H1 (cell line): ENCODE data around the gene CHCHD6. TPM values are rescaled to one million over a fixed set of nuclear protein-coding genes. Genes with fewer than 3 reads are reported as not detected.

ENCODE experiments used
- CTCF ChIA-PET: fragments of 300-600 bp; sonication (Branson Sonifier 250); formaldehyde crosslinking; loops from one replicate; lab custom pipeline; 2021; ENCODE audit not compliant: partially characterized antibody; lab: Charles Lee
- POLR2A ChIA-PET: fragments of 300-600 bp; sonication (Branson Sonifier 250); formaldehyde crosslinking; loops from one replicate; lab custom pipeline; 2021; ENCODE audit warnings: inconsistent platforms; ENCODE audit not compliant: partially characterized antibody; lab: Charles Lee
- DNase-seq, 2 experiments: peaks; one replicate each; pipeline versions ENCODE4 v3.0.0 to v3.0.0-alpha.2; 2010 to 2022; ENCODE audit warnings: low spot score in 2 of 2, low read depth in 1 of 2, mixed read lengths in 1 of 2
- FAIRE-seq: peaks from 2 replicates; lab custom pipeline; 2011; peaks lifted over from hg19 to GRCh38; lab: Jason Lieb, UNC
- H2AFZ ChIP-seq: 2 replicates; pipeline ENCODE4 v1.8.1; 2012; ENCODE audit warnings: low read length, inconsistent platforms
- H2AK5ac ChIP-seq: 2 replicates; pipeline ENCODE4 v1.6.1; 2013; ENCODE audit warnings: low read depth, low read length
- H2BK120ac ChIP-seq: replicated peaks from 2 replicates; pipeline ENCODE3; 2013; ENCODE audit warnings: low read depth, low read length, inconsistent platforms
- H2BK12ac ChIP-seq: 2 replicates; pipeline ENCODE4 v1.6.1; 2013; ENCODE audit warnings: low read depth, low read length
- H2BK15ac ChIP-seq: 2 replicates; pipeline ENCODE4 v1.6.1; 2013; ENCODE audit warnings: low read length
- H2BK20ac ChIP-seq: 2 replicates; pipeline ENCODE4 v1.6.1; 2013; ENCODE audit warnings: low read length
- H2BK5ac ChIP-seq: 2 replicates; pipeline ENCODE4 v1.6.1; 2013; ENCODE audit warnings: low read depth, low read length
- H3K14ac ChIP-seq: 2 replicates; pipeline ENCODE4 v1.6.1; 2013; ENCODE audit warnings: inconsistent platforms; ENCODE audit not compliant: insufficient read length
- H3K18ac ChIP-seq: 2 replicates; pipeline ENCODE4 v1.6.1; 2013; ENCODE audit warnings: low read length; ENCODE audit errors: extremely low read depth
- H3K23ac ChIP-seq: 2 replicates; pipeline ENCODE4 v1.6.1; 2013; ENCODE audit warnings: inconsistent platforms; ENCODE audit not compliant: insufficient read length
- H3K23me2 ChIP-seq: 2 replicates; pipeline ENCODE4 v1.6.1; 2013; ENCODE audit warnings: low read depth, low read length
- H3K27ac ChIP-seq: 2 replicates; pipeline ENCODE4 v1.6.1; 2011; ENCODE audit warnings: low read depth, low read length, inconsistent platforms
- H3K27me3 ChIP-seq, 4 experiments: replicated peaks in 1 of 4; 1 replicate in 1 of 4; 2 replicates in 3 of 4; pipeline versions ENCODE4 v1.6.1 to v1.8.1; 2011 to 2013; ENCODE audit warnings: low read length in 3 of 4, mild to moderate bottlenecking in 3 of 4, inconsistent platforms in 2 of 4, mixed read lengths in 2 of 4, moderate library complexity in 1 of 4; ENCODE audit not compliant: control insufficient read depth in 3 of 4, insufficient read depth in 3 of 4; ENCODE audit errors: extremely low read depth in 1 of 4
- H3K36me3 ChIP-seq, 4 experiments: 2 replicates each; pipeline versions ENCODE4 v1.6.1 to v1.8.1; 2011 to 2013; ENCODE audit warnings: mild to moderate bottlenecking in 4 of 4, low read length in 3 of 4, moderate library complexity in 2 of 4, control low read depth in 1 of 4, inconsistent platforms in 1 of 4; ENCODE audit not compliant: insufficient read depth in 4 of 4, control insufficient read depth in 2 of 4
- H3K4ac ChIP-seq: replicated peaks from 2 replicates; pipeline ENCODE3; 2013; ENCODE audit warnings: low read length, low read depth, mixed read lengths, inconsistent platforms; ENCODE audit not compliant: insufficient read length
- H3K4me1 ChIP-seq, 4 experiments: replicated peaks in 1 of 4; 1 replicate in 1 of 4; 2 replicates in 3 of 4; pipeline versions ENCODE4 v1.6.1 to v1.8.1; 2011 to 2013; ENCODE audit warnings: low read length in 3 of 4, inconsistent platforms in 2 of 4, mixed read lengths in 1 of 4; ENCODE audit not compliant: insufficient read depth in 4 of 4, control insufficient read depth in 3 of 4
- H3K4me2 ChIP-seq, 2 experiments: 2 replicates each; pipeline versions ENCODE4 v1.6.1 to v1.8.1; 2011 to 2013; ENCODE audit warnings: low read depth in 2 of 2, low read length in 2 of 2, control low read depth in 1 of 2, inconsistent platforms in 1 of 2, mild to moderate bottlenecking in 1 of 2; ENCODE audit not compliant: insufficient read depth in 1 of 2
- H3K4me3 ChIP-seq, 4 experiments: fragments of 200-600, 300-600 bp in 1 of 4; sonication (generic), shearing (Covaris generic), sonication (Bioruptor Twin) in 1 of 4; 2 replicates each; pipeline versions ENCODE4 v1.5.1 to v1.8.1; 2011 to 2016; ENCODE audit warnings: low read length in 4 of 4, low read depth in 3 of 4, control low read depth in 2 of 4, inconsistent platforms in 2 of 4, mild to moderate bottlenecking in 2 of 4, mixed read lengths in 1 of 4, moderate library complexity in 1 of 4; ENCODE audit not compliant: insufficient read depth in 2 of 4; ENCODE audit errors: extremely low read depth in 1 of 4
- H3K56ac ChIP-seq: replicated peaks from 2 replicates; pipeline ENCODE3; 2013; ENCODE audit warnings: low read depth, mild to moderate bottlenecking, mixed read lengths, low read length, inconsistent platforms; ENCODE audit not compliant: insufficient read length
- H3K79me1 ChIP-seq: 2 replicates; pipeline ENCODE4 v1.6.1; 2013; ENCODE audit warnings: low read depth, low read length, control low read depth
- H3K79me2 ChIP-seq, 2 experiments: 2 replicates each; pipeline versions ENCODE4 v1.6.1 to v1.8.1; 2012 to 2013; ENCODE audit warnings: low read length in 2 of 2, mild to moderate bottlenecking in 2 of 2, inconsistent platforms in 1 of 2; ENCODE audit not compliant: insufficient read depth in 2 of 2, control insufficient read depth in 1 of 2
- H3K9ac ChIP-seq, 4 experiments: replicated peaks in 1 of 4; 1 replicate in 1 of 4; 2 replicates in 3 of 4; pipeline versions ENCODE4 v1.6.1 to v1.8.1; 2011 to 2013; ENCODE audit warnings: low read depth in 3 of 4, low read length in 3 of 4, control low read depth in 2 of 4, mild to moderate bottlenecking in 2 of 4, moderate library complexity in 2 of 4, inconsistent platforms in 1 of 4; ENCODE audit errors: extremely low read depth in 1 of 4
- H3K9me3 ChIP-seq, 2 experiments: 2 replicates each; pipeline versions ENCODE4 v1.6.1 to v1.8.1; 2012 to 2013; ENCODE audit warnings: mild to moderate bottlenecking in 2 of 2, moderate library complexity in 2 of 2, control low read depth in 1 of 2, inconsistent platforms in 1 of 2, low read depth in 1 of 2, low read length in 1 of 2, mixed read lengths in 1 of 2; ENCODE audit not compliant: insufficient read depth in 2 of 2
- H4K20me1 ChIP-seq, 2 experiments: replicated peaks in 1 of 2; 2 replicates each; pipeline versions ENCODE3 to v1.8.1; 2011 to 2013; ENCODE audit warnings: inconsistent platforms in 2 of 2, low read length in 2 of 2, mild to moderate bottlenecking in 1 of 2; ENCODE audit not compliant: insufficient read depth in 2 of 2, control insufficient read depth in 1 of 2
- H4K5ac ChIP-seq: 2 replicates; pipeline ENCODE4 v1.6.1; 2013; ENCODE audit warnings: low read length, low read depth, mixed read lengths, inconsistent platforms; ENCODE audit not compliant: insufficient read length
- H4K8ac ChIP-seq: 2 replicates; pipeline ENCODE4 v1.8.0; 2013; ENCODE audit warnings: mild to moderate bottlenecking, moderate library complexity, low read length, inconsistent platforms; ENCODE audit not compliant: insufficient read depth; ENCODE audit errors: extremely low read depth
- H4K91ac ChIP-seq: replicated peaks from 2 replicates; pipeline ENCODE3; 2013; ENCODE audit warnings: low read length, mixed read lengths, inconsistent platforms; ENCODE audit not compliant: insufficient read length
- BACH1 ChIP-seq: IDR thresholded peaks from 2 replicates; pipeline ENCODE4 v1.6.1; 2012; ENCODE audit warnings: low read length, improper control_type of control experiment
- FOSL1 ChIP-seq: IDR thresholded peaks from 2 replicates; pipeline ENCODE4 v1.6.1; 2011; ENCODE audit warnings: mild to moderate bottlenecking, low read depth, low read length, moderate library complexity; ENCODE audit not compliant: insufficient read depth
- SP2 ChIP-seq: IDR thresholded peaks from 2 replicates; pipeline ENCODE4 v1.6.1; 2012; ENCODE audit warnings: mild to moderate bottlenecking, low read length, inconsistent platforms
- WGBS, 2 experiments: shearing (Covaris generic) in 1 of 2; methylation state at CpG; one replicate each; pipeline versions ENCODE4 v1.1.6 to v1.1.7; 2013 to 2015; ENCODE audit warnings: low lambda C conversion rate in 2 of 2, mixed read lengths in 2 of 2, inconsistent platforms in 1 of 2, low coverage in 1 of 2, missing lambda C conversion rate in 1 of 2; ENCODE audit not compliant: insufficient replicate concordance in 2 of 2, insufficient coverage in 1 of 2, insufficient read length in 1 of 2; ENCODE audit errors: extremely low coverage in 1 of 2, missing lambda C conversion rate in 1 of 2; 5-methylcytosine and 5-hydroxymethylcytosine counted together
- polyA plus RNA-seq, 7 experiments: library from polyadenylated mRNA; depleted of rRNA in 3 of 7; stranded (reverse) in 5 of 7; unstranded in 2 of 7; fragments of >200 nt in 5 of 7; fragments of 200-250 nt in 2 of 7; gene quantifications; 1 replicate in 5 of 7; 2 replicates in 1 of 7; 4 replicates in 1 of 7; pipeline versions ENCODE4 v1.2.1 to v1.2.3, GENCODE V29; 2011 to 2013; ENCODE audit warnings: missing spikeins in 2 of 7, mixed read lengths in 2 of 7
- total RNA-seq: library from RNA; stranded (reverse); fragmentation: NEBNext Ultra II Directional; extraction: Animal tissue kit (Norgen Biotek cat#: 25700); gene quantifications from 2 replicates; pipeline ENCODE4 v1.2.1, GENCODE V29; 2021

Gene CHCHD6
- total and polyA plus RNA-seq, 2 of the 8 experiments (the other 6 are each of a cell fraction or from before 2014, with no cell fraction given) = 32.4 to 37.6 TPM

GRCh38 chr3:126777366-126777765 is 73.3 kb downstream of the CHCHD6 start:
- WGBS, 2 experiments = 77% methylated on average over 3 of the region's 3 CpGs; no CpG with 5 or more reads in 1 of the 2 experiments
- TF ChIP-seq FOSL1 (no peak), SP2 (no peak), BACH1 (no peak)

More at GRCh38 chr3:126777366-126777765, 73.3 kb downstream of the CHCHD6 start:
- H3K9ac ChIP-seq = no peak overlapping the region
- H3K27me3 ChIP-seq = no peaks in the 10 kb centered on the region
- DNase-seq (no peak), FAIRE-seq (no peak)
- no peak overlapping the region for H4K5ac ChIP-seq
- no peak overlapping the region for H3K14ac ChIP-seq
- H3K4me3 ChIP-seq = no peak overlapping the region
- no peak overlapping the region for H3K18ac ChIP-seq
- no peak overlapping the region for H2BK12ac ChIP-seq
- H4K8ac ChIP-seq = no peak overlapping the region
- H3K23me2 ChIP-seq = peaks cover 5% of the 10 kb centered on the region; the same call in 1 of the 2 replicates
- H3K9me3 ChIP-seq = no peaks in the 10 kb centered on the region
- H2AK5ac ChIP-seq = no peak overlapping the region
- H2BK5ac ChIP-seq = no peak overlapping the region
- ChIA-PET CTCF (interaction anchor here (0.6 to 3.8 kb wide), 6 partner anchors 10 to 1119 kb away, joined by 3 to 13 read pairs (median 3); no protein-coding TSS in a partner anchor), POLR2A (no interaction called here)
- peaks cover 3% of the 10 kb centered on the region; the same call in 1 of the 2 replicates for H3K79me1 ChIP-seq
- no peak overlapping the region for H2AFZ ChIP-seq
- H3K4me2 ChIP-seq = no peak overlapping the region
- no peak overlapping the region for H2BK20ac ChIP-seq
- H4K91ac ChIP-seq = no peak overlapping the region
- H3K79me2 ChIP-seq = no peaks in the 10 kb centered on the region; a peak in 1 of 4 replicates
- H3K4me1 ChIP-seq = peaks cover 1 to 5% (median 4%) of the 10 kb centered on the region in 4 experiments; a peak in 6 of 7 replicates
- H3K4ac ChIP-seq = no peak overlapping the region
- H3K36me3 ChIP-seq = no peaks in the 10 kb centered on the region
- no peak overlapping the region for H3K56ac ChIP-seq
- H2BK15ac ChIP-seq = no peak overlapping the region
- no peak overlapping the region for H3K23ac ChIP-seq
- no peak overlapping the region for H2BK120ac ChIP-seq
- no peaks in the 10 kb centered on the region for H4K20me1 ChIP-seq
- H3K27ac ChIP-seq = no peak overlapping the region
